HFF-Myc (cell line): ENCODE data around the gene SP6.

Experiments
- DNase-seq: peaks from one replicate; pipeline ENCODE4 v3.0.0-alpha.2; 2011; ENCODE audit warnings: low read depth; ENCODE audit errors: extremely low read depth
- H3K4me3 ChIP-seq: replicated peaks from 2 replicates; pipeline ENCODE4 v1.5.1; 2011; ENCODE audit warnings: low read depth, mild to moderate bottlenecking, control low read depth, low read length
- CTCF ChIP-seq: IDR thresholded peaks from 2 replicates; pipeline ENCODE4 v1.5.1; 2012; ENCODE audit warnings: mild to moderate bottlenecking, low read depth, low read length, control low read depth; ENCODE audit errors: missing control alignments

The SP6 gene

GRCh38 chr17:47884427-47884740 lies 33.4 kb upstream of the SP6 start:
- H3K4me3 ChIP-seq = no peak overlapping the region
- TF ChIP-seq CTCF = no peak
- DNase-seq = no peak

DNA sequence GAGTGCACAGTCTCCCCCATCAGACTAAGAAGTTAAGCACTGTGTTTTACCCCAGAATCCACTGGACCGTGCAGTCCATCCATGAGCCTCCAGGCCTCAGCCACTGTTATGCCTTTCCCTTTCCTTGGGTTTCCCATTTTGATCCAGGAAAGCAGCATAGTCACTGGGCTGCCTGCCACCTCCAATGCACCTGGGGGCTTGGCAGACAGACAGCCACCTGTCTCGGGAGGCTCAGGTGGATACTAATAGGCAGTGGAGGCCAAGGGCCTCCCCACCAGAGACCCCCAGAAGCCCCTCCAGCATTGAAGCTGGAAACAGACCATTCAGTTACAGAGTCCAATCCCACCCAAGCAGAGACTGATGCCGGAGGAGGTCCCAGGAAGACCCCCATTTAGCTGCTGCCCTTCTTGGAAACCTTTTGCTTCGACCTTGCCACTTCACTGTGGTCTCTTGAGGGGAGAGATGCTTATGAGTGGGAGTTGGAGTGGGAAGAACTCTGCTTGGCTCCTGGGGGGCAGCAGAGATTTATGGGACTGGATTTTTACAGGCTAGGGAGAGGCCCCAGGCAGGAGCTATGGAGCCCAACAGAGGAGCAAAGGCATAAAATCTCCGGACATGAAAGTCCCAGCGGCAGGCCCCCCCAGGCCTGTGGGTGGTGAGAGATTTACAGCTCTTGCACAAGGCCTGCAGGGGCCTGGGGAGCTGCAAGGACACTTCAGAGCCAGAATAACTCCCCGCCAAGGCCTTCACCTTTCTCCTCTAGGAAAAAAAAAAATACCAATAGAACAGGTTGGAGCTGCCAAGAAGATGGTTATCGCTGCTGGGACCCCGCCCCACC lies 32.8 kb upstream of the SP6 start:
- DNase-seq = no peak
- no peak overlapping the region for H3K4me3 ChIP-seq
- TF ChIP-seq CTCF = no peak

DNA sequence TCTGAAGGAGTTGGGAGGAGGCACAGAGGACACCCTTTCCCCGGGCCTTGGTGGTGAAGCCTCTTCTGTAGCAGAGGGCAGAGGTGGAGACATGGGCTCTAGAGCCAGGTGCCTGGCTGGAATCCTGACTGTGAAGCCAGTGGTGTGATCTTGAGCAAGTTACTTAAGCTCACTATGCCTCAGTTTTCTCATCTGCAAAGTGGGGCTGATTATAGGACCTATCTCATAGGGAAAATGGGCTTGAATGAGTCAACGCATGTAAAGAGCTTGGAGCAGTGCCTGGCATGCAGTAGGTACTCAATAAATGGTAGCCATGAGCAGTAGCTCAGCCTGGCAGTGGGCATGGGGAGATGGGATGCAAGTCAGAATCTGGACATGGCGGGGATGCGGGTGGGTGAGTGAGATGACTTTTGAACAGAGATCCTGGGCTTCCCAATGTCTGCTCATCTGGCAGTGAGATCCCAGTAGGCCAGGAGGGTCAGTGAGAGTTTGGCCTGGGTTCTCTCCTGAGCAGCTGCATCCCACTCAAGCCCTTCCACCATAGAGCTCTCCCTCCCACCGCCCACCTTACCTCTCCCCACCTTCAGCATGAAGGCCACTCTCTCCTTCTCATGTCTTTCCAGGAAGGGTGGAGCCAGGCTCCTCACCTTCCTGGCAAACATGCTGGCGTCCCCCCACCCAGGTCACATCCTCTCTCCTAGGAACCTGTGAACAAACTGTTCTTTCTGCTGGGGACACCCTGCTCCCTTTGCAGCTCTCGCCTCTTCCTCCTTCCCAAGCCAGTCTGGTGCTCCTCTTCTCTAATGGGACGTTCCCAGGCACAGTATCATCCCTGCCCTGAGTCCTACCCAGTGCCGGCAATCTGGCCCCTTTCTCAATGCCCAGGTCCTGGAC lies 32.0 kb upstream of the SP6 start:
- TF ChIP-seq CTCF = no peak
- DNase-seq = no peak
- no peak overlapping the region for H3K4me3 ChIP-seq

- no peak for DNase-seq
- TF ChIP-seq CTCF = no peak
- H3K4me3 ChIP-seq = no peak overlapping the region
These were observed 31.3 kb upstream of the SP6 start for GRCh38 chr17:47882247-47882646.

DNA sequence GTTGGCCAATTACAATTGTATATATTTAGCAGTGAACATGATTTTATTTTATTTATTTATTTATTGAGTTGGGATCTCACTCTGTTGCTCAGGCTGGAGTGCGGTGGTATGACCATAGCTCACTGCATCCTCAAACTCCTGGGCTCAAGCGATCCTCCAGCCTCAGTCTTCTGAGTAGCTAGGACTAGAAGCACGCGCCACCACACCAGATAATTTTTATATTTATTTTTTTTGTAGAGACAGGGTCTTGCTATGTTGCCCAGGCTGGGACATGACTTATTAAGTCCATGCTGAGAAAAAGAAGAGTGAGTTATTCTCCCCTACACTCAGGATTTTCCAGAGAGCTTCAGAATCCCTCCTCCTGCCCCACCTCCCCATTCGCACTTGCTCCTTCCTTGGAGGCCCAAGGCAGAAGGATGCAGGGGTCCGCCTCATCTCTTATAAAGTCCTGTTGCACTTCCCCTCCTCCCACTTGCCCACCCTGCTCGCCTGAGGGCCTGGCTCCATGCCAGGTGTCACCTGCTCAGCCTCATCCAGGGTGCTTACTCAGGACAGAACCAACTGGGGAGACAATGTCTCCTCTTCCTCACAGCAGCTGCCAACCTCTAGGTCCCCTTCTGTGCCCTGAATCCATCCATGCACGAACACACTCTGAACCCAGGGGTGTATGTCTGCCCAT lies 29.0 kb upstream of the SP6 start:
- no peak for TF ChIP-seq CTCF
- H3K4me3 ChIP-seq = no peak overlapping the region
- no peak for DNase-seq

DNA sequence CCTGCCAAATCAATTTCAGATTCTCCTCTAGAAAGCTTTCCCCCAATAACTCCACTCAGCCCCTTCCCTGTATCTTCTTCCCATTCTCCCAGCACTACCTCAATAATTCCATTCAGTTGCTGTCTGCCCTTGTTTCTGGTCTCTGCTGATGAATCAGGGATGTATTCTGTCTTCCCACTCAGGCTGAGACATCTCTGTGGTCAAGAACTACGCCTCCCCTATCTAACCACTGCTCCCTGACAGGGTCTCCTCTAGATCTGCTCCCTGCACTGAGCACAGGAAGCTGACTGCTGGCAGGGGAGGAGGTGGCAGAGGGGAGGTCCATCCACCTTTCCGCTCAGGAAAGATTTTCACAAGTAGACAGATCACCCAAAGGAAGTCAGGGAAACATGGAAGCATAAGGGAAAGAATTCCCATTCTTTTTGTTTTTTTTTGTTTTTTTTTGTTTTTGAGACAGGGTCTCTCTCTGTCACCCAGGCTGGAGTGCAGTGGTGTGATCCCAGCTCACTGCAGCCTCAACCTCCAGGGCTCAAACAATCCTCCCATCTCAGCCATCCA lies 28.1 kb upstream of the SP6 start:
- no peak overlapping the region for H3K4me3 ChIP-seq

More for the DNA sequence above, 28.1 kb upstream of the SP6 start:
- no peak for TF ChIP-seq CTCF
- DNase-seq = no peak
